HG03520 (cell line): ENCODE data around the gene TMCC3.

ENCODE experiments used
- ATAC-seq: cut with Tn5 transposase; IDR thresholded peaks from one replicate; pipeline ENCODE4 v1.9.1; 2021; ENCODE audit warnings: mild to moderate bottlenecking, moderate library complexity; ENCODE audit not compliant: unreplicated experiment

Gene TMCC3

DNA sequence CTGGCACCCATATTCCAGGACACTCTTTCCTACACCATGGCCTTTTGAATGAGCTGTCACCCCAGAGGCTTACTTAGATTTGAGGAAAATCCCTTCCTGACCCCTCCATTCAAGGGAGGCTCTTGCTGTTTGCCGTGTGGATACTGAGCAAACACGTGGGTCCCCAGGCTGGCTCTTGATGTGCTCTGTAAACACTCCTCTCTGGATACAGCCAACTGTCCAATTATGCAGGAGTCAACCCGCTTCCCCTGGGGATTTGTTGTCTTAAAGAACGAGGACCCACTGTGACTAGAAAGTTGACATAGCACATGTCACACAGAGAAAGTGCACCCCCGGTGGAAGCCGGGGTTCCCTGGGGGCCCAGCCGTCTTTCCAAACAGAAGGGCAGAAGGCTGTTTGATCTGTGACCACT, 114.8 kb downstream of the TMCC3 start:
- ATAC-seq, result no peak

DNA sequence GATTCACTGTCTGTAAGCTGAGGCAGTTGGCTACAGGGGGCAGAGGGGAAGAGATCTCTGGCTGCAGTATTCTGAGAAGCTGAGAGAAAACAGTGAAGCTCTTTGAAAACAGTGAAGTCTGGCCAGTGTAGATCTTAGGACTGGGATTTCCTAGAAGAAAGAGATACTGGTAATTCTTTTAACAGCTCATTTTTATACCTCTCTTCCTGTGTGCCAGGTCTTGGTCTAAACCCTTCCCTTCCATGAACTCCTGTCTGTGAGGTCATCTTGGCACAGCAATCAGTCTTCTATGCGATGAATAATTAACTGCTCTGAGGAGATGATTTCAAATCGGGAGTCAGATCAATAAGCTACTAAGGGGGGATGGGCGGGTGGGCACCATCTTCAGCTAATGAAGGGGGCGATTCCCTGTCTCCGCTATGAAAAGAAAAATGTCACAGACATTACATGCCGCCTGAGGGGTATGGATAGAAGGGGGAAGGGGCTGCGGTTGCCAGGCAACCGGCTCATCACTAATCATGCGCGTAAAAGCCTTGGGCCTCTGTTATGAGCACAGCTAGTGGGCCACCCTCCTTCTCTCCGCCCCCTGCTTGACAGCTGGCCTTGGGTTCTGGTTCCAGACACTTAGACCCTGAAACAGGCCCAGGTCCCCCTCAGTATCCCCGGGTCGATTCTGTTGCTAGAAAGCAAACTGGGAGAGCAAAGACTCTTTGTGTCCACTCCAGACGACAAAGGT, 115.4 kb downstream of the TMCC3 start:
- no peak for ATAC-seq

DNA sequence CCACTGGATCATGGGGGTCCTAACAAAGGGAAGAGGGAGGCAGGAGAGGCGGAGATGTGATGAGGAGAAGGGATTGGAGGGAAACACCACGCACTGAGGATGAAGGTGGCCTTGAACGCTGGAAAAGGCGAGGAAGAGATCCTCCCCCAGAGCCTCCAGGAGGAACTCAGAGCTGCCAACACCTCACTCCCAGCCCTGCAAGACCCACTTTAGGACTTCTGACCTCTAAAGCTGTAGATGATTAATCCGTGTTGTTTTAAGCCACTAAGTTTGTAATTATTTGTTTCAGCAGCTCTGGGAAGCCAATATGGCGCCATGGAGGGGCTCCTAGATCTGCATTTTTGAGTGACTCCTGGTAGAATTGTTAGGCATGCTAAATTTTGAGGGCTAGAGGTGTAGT, 116.1 kb downstream of the TMCC3 start:
- no peak for ATAC-seq

DNA sequence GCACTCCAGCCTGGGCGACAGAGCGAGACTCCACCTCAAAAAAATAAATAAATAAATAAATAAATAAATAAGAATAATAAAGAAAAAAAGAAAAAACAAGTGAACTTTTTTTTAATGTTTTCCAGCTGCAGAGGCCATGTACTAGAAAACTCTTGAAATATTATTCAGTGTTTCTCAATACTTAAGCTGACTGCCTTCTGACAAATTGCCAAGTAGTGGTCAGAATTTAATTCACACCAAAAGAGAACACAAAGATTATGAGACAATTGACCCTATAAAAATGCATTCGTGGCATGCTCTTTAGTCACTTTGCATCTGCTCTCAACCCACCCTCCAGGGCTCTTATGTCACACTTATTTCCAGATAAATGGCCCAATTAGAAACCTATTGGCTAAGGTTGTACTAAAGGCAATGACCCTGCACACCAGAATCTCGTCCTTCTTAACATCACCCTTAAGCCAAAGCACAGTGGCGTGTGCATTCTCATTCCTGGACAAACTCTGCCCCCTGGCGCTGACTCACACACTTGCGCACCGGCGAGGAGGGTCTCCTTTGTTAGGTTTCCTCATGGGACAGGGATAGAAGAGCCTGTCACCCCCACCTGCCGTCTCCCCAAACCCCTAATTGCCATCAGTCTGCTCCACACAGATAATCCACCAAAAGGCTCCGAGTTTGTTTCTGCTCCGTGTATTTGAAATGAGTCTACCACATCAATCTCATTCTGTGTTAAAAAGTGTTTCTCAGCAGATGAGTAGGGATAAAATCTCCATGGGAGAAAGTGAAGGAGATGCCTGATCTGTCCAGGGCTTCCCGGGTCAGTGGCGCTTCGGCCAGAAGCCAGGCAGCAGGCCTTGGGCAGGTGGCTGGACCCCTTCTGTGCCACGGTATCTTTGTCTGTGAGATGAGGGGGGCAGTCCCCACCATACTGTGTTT, 117.6 kb downstream of the TMCC3 start:
- ATAC-seq, result peak; percentile 66

DNA sequence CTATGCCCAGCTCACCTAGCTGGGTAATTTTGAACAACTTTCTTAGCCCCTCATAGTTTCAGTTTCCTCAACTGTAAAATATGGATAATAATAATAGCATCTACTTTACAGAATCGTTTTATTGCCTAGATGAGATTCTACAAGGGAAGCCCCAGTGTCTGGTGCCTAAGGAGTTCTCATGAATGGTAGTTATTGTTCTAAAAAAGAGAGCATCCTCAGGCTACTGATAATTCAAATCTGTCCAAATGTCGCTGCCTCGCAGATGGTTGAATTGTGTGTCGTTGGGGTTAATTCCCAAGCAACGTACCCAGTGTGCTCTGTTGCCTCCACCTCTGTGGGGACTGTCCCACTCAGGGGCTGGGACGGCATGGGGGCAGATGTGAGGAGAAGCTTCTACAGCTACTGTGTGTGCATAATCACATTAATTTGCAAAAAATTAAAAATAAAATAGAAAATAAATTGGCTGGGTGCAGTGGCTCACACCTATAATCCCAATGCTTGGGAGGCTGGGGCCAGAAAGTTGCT, 119.1 kb downstream of the TMCC3 start:
- no peak for ATAC-seq

DNA sequence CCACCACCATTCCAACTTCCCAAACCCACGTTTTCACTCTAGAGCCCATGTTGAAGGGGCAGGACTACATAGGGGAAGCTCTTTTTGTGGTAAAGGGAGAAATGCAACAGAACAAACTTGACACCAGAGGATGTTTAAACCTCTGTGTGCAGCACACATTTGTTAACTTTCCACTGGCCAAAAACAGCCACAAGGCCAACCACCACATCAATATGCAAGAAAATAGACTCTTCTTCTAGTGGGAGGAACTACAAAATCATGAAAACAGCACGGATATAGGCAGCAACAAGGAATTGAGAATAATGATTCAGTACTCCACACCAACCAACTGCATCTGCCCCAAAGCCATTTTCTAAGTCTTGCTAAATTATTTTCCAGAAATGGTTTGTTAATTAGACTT, 124.4 kb downstream of the TMCC3 start:
- ATAC-seq, result no peak
